ENCODE measurements around the gene NR4A3.
"Not testable (repeated sequence)": the region's sequence is repeated elsewhere in the genome, so short reads cannot be mapped to it uniquely, and the experiment has no call there.

Gene NR4A3

DNA sequence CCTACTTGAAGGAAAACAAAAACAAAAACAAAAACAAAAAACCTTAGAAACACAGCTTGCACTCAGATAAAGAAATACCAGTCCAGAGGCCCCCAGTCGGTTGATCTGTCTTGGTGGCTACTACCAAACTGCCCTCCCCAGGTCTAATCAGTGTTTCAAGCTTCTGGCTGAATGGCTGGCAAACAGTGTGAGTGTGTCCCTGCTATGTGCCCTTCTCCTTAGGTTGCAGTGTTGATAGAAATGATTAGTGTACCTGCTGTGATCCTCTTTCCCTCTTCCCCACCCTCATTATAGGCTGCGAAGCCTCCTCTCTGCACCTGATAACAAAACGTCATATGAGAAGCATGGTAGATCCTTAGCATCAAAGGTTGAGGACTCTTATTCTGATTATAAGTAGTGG is 12.8 kb downstream of the NR4A3 start:
- DNase-seq, result no peak

DNA sequence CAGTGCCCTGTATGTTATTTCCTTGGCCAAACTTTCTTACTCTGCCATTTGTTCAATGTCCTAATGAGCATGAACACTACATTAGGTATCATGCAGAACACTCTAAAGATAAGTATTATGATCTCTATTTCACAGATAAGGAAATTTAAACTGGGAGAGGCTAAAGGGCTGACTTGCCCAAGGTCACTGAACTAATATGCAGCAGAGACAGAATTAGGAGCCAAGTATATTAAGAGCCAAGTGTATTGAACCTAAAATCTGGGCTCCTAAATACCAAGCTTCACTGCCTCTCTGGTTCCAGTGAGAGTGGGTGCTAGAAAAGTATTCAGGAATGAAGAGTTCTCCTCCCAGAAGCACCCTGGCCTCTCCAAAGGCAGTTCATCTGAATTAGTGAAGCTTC is 13.5 kb downstream of the NR4A3 start:
- no peak for DNase-seq

DNA sequence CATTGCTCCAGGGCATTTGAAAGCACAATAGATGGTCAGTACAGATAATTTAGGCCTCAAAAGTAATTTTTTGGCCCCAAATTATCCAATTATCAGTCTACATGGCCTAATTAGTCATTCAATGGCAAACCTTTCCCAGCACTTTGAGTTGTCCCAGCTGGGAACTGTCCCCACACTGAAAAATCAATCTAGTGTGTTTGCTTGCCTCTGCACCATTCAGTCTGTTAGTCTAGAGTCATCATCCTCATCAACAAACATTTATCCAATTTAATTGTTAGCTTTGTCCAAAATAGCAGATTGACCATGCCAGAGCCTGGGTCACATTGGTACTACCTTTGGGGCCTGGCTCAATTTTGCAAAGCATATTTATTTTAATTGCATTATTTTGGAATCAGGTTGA is 13.9 kb downstream of the NR4A3 start:
- no peak for DNase-seq

DNA sequence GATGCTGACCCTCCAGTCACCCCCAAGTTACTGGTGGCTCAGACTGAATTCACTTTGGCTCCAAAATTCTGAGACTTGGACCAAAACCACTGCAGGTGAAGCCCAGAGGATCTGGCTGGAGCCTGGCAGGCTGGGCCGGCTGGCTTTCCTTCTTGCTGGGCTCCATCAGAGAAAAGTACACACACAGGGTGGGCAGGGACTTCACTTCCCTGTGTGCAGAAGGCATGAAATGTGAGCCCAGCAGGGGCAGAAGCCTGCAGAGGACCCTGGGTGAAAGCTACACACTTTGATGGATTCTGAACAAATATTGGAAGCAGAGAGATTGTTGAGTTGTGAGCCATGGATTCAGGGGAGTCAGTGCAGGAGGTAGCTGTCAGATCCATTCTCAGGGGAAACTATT is 18.4 kb downstream of the NR4A3 start:
- DNase-seq, result no peak

DNA sequence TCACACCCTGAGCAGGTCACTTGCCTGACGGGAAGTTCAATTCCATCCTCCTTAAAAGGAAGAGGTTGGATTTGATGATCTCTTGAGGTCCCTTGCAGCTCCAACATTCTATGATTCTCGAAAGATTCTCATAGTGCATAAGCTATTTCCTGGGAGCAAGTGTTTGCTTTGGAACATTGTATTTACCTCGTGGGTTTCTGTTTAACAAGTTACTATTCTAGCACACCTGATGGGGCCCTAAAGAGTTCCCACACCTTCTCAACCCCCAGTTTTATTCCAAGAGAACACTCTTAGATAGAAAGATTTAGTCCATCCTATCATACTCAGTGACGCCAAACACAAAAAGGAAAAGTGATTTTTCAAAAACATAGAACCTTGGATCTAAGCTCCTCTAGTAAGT is 23.4 kb downstream of the NR4A3 start:
- DNase-seq, result no peak

DNA sequence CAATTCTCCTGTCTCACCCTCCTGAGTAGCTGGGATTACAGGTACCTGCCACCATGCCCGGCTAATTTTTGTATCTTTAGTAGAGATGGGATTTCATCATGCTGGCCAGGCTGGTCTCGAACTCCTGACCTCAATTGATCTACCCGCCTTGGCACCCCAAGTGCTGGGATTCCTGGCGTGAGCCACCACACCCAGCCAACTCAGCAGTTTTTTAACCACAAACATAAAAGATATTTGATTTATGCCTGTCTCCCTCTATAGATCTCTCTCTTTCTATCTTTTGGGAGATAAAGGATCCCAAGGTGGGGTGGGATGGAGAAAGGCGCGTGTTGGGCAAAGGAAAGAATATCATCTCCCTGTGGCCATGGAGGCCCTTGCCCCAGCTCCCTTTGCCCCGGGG is 26.8 kb downstream of the NR4A3 start:
- no peak for DNase-seq

DNA sequence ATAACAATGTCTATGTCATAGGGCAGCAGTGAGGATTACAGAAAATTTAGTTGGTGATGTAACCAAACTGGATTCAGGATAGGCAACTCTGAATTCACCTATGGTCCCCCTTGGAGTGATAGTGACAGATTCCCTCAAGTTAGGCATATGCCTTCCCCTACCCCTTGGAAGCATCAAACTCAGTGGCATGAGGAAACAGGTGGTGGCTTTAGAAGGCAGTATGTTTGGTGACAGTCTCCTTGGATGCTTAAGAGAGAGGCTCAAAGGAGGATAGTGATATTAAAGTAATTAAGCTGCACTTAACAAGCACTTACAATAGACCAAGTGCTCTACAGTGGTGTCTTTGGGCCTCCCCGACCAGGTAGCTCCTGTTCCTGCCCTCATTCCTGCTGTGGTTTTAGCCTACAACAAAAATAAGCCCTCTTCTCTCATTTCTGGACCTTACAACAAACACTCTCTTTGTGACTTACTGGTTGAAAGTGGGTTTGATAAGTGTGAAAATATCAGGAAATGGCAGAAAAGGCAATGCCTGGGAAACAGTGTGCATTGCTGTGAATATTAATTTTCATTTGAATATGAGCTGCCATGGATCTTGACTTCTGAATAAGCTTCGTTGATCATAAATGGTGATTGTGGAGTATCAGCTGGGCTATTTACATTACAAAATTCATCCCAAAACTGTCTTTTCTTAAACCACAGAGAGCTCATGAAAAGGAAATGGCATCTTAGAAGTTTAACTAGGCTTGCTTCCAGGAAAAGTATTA is 29.2 kb downstream of the NR4A3 start:
- DNase-seq, result no peak

DNA sequence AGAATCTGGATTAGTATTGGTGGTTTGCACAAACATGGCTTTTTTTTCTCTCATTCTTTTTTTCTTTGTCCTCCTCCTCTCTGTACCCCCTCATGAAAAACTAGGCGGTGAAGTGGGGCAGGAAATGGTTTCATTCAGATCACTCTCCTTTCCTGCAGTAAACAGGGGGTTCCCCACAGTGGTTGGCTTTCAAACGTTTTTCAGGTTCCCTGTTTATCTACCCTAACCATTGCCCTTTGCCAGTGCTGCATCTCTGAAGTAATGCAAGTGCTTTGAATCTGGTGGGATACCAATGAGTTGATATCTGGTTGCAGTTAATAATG is 29.8 kb downstream of the NR4A3 start:
- no peak for DNase-seq

DNA sequence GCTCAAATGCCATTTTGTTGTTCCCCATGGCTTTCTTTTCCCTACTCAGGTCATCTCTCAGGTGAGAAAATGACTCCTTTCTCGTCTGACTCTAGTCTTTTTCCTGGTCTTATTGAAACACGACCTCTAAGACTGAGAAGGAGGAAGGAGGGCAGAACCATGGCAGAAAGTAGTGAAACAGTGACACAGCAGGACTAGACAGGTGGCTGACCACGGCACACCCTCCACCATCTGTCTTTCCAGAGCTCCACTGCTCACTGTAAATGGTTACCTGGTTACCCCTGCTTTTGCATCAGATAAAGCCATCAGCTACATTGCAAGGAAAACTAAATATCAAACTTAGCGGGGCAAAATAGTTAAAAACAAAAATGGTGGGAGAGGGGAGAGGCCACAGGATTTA is 30.9 kb downstream of the NR4A3 start:
- peak; percentile 92 for DNase-seq

DNA sequence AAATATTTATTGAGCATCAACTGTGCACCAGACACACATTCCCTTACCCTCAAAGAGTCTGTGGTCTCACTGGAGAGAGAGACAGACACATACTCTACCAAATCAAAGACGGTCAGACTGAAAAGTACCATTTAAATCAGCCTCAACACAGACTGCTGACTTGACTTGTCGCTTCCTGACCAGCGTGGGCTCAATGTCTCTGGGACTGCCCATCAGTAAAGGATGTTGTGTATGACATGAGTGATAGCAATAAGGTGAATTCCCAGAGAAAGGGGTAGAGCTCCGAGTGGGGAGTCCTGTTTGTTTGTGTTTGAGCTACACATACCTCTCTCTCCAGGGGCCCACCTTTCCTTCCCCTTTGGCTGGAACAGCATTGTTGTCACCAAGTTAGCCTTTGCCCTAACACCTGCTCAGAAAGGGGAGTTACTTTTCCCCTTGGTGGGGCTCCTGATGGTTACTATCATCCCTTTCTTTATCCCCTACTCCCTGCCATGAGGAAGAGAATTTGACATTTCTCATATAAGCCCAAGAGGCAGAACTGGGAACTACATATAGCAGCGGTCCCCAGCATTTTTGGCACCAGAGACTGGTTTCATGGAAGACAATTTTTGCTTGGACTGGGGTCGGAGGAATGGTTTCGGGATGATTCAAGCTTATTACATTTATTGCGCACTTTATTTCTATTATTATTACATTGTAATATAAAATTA is 33.9 kb downstream of the NR4A3 start:
- DNase-seq, result no peak

DNA sequence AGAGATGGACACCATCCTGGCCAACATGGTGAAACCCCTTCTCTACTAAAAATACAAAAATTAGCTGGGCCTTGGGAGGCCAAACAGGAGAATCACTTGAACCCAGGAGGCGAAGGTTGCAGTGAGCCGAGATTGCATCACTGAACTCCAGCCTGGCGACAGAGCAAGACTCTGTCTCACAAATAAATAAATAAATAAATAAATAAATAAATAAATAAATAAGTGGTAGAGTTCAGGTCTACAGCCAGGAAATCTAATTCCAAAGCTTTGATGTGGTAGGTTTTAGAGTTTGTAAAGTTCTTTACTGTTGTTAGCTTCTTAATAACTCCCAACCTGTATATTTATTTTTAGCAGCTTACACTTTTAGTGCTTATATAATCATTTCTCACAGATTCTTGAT is 35.9 kb downstream of the NR4A3 start:
- not testable (repeated sequence) for DNase-seq

DNA sequence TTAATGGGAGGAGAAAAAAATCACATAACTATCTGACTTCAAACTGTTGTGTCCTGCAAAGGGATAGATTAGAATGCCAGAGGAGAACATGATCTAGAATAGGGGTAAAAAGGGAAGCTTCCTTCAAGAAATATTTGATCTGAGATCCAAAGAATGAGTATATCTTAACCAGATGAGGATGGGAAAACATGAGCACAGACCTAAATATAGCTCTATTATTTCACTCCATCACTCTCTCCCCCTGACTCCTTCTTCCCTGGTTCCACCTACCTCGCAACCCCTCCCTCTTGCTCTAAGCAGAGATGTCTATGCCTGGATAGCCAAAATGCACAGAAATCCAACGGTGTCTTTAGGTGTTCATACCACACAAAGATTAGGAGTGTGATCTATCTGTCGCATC is 36.4 kb downstream of the NR4A3 start:
- no peak for DNase-seq

DNA sequence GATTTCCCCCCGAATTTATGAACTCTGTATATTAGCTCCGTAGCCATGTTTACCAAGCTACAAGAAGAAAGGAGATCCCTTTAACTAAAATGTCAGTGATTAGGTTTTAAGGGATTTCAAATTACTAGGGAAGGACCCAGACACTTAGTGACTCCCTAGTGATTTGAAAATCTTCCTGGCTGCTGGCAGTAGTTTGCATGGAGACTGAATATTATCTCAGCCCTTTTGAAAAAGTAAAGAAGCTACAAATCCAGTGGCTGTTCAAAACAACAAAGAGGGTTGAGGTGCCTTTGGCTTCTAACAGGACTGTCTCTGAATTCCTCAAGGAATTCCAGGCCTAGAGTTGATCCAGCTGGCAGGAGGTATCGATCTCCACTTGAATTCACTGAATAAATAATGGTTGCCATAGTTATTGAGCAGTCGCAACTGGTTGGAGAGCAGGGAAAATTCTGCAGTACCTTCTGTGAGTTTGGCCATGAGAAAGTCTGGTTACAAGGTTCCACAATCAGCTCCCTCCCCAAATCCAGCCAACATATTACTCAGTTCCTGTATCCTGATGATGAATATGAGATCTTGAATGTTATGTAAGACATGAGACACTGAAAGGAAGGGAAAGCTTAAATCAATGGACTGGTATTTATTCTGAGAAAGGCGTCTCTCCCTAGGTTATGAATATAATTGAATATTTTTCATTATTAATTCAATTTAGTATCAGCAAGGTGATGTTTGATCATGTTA is 37.7 kb downstream of the NR4A3 start:
- DNase-seq, result peak; percentile 79

DNA sequence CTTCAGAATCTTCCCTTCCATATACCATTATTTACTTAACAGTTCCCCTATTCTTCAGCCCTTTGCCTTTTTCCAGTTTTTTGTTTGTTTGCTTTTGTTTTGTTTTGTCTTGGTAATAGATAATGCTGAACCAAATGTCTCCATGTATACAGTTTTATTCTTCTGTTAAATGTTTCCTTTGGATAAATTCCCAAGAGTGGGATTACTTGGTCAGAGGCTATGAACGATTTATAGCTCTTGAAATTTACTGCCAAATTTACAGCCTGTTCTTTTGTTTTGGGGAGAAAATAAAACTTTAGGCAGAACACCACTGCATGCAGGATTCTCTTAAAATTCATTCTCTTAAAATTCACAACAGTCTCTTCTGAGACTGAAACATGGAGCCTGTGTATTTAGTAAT is 38.6 kb downstream of the NR4A3 start:
- no peak for DNase-seq

DNA sequence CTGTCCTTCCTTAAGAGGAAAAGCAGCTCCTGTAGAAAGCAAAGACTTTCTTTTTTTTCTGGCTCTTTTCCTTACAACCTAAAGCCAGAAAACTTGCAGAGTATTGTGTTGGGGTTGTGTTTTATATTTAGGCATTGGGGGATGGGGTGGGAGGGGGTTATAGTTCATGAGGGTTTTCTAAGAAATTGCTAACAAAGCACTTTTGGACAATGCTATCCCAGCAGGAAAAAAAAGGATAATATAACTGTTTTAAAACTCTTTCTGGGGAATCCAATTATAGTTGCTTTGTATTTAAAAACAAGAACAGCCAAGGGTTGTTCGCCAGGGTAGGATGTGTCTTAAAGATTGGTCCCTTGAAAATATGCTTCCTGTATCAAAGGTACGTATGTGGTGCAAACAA is 42.3 kb downstream of the NR4A3 start:
- no peak for DNase-seq

DNA sequence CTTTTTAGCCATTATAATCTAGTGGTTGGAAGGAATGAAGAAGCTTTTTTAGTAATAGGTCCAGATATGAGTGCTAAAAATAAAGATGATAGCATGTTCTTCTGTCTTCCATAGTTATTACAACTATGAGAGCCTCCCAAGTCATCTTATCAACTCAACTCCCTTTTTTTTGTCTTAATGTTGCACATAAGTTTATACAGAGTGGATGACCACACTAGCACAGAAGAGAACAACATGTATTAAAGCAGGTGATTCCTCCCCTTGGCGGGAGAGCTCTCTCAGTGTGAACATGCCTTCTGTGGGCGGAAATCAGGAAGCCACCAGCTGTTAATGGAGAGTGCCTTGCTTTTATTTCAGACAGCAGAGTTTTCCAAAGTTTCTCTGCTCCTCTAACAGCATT is 44.7 kb downstream of the NR4A3 start:
- DNase-seq, result no peak

DNA sequence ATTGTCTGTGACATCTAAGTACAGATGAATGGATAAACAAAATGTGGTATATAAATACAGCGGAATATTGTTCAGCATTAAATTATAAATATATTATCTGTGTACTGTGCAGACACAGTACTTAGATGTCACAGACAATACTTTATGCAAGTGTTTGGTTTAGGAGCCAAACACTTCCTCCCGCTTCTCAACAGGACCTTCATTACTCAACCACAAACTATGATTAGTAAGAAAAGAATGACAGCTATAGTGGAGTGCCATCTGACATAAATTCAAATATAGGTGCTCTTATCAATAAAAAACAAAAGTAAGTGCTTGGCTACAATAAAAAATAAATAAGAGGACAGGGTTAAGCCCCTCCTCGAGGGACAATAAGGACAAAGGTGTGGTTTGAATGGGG is 45.9 kb downstream of the NR4A3 start:
- DNase-seq, result no peak

DNA sequence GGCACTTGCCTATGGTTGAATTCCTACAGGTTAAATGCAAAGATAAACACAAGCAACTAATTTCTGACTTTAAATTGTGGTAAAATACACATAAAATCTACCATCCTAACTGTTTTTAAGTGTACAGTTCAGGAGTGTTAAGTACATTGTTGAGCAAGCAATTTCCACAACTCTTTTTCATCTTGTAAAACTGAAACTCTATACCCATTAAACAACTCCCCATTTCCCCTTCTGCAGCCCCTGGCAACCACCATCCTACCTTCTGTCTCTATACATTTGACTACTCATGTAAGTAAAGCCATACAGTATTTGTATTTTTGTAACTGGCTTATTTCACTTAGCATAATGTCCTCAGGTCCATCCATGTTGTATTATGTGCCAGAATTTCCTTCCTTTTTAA is 46.3 kb downstream of the NR4A3 start:
- no peak for DNase-seq

DNA sequence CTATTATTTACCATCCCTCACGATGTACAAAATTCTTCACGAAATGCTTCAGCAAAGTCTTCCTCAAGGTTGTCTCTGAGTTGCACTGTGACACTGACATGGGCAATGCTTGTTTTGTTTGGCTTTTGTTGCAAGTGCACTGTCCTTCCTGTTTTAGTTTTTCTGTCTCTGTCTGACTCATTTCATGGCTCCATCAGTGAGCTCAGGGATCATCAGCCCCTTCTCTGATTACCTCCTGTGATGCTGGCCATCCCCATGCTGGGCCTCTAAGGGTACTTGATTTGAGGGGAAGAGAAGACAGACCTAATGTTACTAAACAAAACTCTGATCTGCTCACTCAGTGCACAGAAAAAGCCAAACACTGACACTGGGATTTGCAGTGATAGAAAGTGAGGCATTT is 47.2 kb downstream of the NR4A3 start:
- no peak for DNase-seq

DNA sequence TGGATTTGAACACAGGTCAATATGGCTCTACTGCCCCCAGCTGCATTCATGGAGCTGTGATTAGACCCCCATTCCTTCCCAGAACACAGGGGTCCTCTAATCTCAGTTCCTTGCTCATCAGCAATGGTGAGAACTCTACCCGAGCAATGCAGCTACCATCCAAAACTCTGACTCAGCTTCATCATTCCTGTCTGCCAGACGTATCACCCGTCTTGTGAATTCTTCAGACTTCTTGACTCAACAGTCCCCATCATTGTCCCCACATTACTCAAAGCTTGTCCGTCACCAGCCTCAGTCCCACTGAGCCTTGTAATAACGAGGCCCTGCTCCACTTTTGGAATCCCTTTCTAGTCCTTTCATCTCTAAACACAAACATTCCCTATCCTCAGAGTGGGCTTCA is 48.4 kb downstream of the NR4A3 start:
- no peak for DNase-seq

DNA sequence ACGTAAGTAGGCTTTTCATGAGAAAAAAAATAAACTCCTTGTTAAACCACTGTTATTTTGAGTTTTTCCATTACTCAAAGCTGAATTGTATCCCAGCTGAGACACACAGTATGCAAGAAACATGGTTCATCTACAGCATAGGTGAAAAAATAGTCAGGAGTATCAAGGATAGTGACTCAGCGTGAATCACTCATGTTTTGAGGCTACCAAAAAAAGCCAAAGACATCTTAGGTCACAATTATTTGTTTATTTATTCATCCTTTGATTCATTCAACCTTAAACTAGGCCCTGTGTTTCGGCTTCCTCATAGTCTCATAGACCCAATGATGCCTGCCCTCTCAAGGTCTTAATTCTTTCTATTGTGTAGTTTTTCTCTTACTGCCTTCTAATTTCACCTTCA is 51.8 kb downstream of the NR4A3 start:
- no peak for DNase-seq

DNA sequence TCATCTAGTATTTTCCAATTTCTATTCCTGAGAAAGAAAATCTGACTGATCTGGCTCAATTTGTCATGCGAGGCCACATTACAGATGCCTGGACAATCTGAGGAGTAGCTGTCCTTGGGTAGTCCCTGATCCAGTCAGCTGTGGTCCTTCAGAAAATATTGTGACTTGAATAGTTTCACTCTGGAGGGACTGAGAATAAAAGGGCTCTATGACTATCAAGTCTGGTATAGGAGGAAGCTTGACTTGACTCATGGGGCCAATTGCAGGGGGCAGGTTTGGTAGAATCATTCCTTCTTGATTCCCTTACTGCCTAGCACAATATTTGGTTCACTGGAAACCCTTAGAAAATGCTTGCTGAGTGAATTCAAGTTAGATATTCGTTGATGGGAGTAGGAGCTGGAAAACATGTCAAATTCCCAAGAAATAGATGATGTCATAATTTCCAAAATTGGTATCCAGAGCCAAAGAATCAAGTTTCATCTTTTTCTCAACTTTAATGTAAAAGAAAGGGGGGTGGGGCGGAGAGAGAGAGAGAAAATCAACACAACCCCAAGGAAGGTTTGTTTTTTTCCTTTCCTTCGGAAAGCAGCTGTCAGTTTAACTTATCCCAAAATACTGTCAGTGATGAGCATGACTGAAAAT is 52.4 kb downstream of the NR4A3 start:
- DNase-seq, result no peak

DNA sequence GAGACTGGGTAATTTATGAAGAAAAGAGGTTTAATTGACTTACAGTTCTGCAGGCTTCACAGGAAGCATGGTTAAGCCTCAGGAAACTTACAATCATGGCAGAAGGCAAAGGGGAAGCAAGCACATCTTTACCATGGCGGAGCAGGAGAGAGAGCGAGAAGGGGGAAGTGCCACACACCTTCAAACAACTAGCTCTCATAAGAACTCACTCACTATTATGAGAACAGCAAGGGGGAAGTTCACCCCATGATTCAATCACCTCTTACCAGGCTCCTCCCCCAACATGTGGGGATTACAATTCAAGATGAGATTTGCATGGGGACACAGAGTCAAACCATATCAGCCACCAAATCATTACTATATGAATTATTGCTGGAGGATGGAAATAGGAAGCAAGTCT is 54.5 kb downstream of the NR4A3 start:
- DNase-seq, result no peak

DNA sequence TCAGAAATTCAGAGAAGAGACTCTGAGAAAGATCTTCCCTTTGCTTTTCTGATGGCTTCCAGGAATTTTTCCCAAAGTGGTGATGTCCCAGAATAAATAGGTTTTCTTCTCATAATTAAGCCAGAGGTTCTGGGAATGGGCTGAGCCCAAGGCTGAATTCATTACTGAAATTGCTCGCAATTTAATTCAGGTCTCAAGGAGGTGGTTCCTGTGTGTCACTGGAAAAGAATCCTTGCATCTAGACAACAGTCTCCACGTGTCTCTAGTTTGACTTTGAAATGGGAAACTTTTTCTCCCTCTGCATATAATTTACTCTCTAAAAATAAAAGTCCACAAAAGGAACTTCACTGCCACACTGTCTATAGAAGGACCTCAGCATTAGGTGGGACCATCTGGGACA is 57.0 kb downstream of the NR4A3 start:
- DNase-seq, result no peak

All from NCI-H2171 treated with DMSO at 0.1 percent for 48 hours (cell line).